Tibial artery (tissue), 4 donors: ENCODE results near the gene FUOM.

ENCODE experiments used
- DNase-seq, 2 donors: peaks; one replicate each; pipeline ENCODE4 v3.0.0-alpha.2; 2019
- H3K27ac ChIP-seq, 2 donors: fragments of 200-600 bp; sonication (generic) in 1 of 2; 1 replicate in 1 of 2; 2 replicates in 1 of 2; pipeline ENCODE4 v1.5.1; 2018 to 2019; ENCODE audit warnings: mild to moderate bottlenecking in 1 of 2
- H3K27me3 ChIP-seq, 2 donors: fragments of 200-600 bp; sonication (generic) in 1 of 2; one replicate each; pipeline versions ENCODE4 v1.5.1 to v1.6.0; 2016 to 2019
- H3K36me3 ChIP-seq, 3 donors: fragments of 200-600 bp; sonication (generic) in 2 of 3; one replicate each; pipeline ENCODE4 v1.5.1; 2016 to 2019; ENCODE audit warnings: mild to moderate bottlenecking in 2 of 3
- H3K4me1 ChIP-seq, 4 donors: fragments of 200-600 bp; sonication (generic) in 2 of 4; 1 replicate in 3 of 4; 2 replicates in 1 of 4; pipeline ENCODE4 v1.5.1; 2016 to 2019
- H3K4me3 ChIP-seq, 2 donors: fragments of 200-600 bp; sonication (generic) in 1 of 2; 1 replicate in 1 of 2; 2 replicates in 1 of 2; pipeline ENCODE4 v1.5.1; 2018 to 2019; ENCODE audit warnings: mild to moderate bottlenecking in 2 of 2
- H3K9me3 ChIP-seq, 3 donors: fragments of 200-600 bp; sonication (generic) in 1 of 3; one replicate each; pipeline ENCODE4 v1.5.1; 2016 to 2019
- CTCF ChIP-seq, 2 experiments: fragments of 200-600 bp in 1 of 2; fragments of 450-650 bp in 1 of 2; IDR thresholded peaks; one replicate each; pipeline ENCODE4 v1.5.1; 2017 to 2019; ENCODE audit warnings: antibody characterized with exemption in 2 of 2, mild to moderate bottlenecking in 1 of 2, moderate library complexity in 1 of 2
- intact Hi-C: fragments of 100-400 bp; cut with DNase I; formaldehyde crosslinking; loops from one replicate; pipeline ENCODE4 v1.15.0; 2023; ENCODE audit warnings: low total_unique reads

FUOM gene

GRCh38 chr10:133308421-133309099 is 49.3 kb downstream of the FUOM start, which contains the start of the genes TUBGCP2 and ZNF511:
TSS of gene TUBGCP2 (minus strand) at chr10:133308872. CDS start at chr10:133302941, 5,931 bp downstream.
TSS of gene ZNF511 (plus strand) at chr10:133308914. CDS start at chr10:133308944, 30 bp downstream.
- TF ChIP-seq CTCF (IDR thresholded peaks at IDR 0.05) = no peak
- Histone ChIP-seq H3K27me3 (no peaks in the 10 kb centered on the region), H3K4me1 (peaks cover 5 to 41% (median 26%) of the 10 kb centered on the region in 4 donors), H3K27ac (peak within 1 kb of the TSS; percentile 90 to 93), H3K9me3 (no peaks in the 10 kb centered on the region), H3K4me3 (peak within 1 kb of the TSS; percentile 86 to 93), H3K36me3 (peaks cover 9 to 40% (median 14%) of the 10 kb centered on the region in 3 donors)
- intact Hi-C loops = loop anchor here (5.0 kb wide), 1 partner anchor 74 kb away; no protein-coding TSS in a partner anchor
- peak; percentile 79 to 92 for DNase-seq

GRCh38 chr10:133307776-133308420 is 49.9 kb downstream of the FUOM start:
- peak in 1 of 2 experiments; percentile 12 for TF ChIP-seq CTCF (IDR thresholded peaks at IDR 0.05)
- H3K9me3 ChIP-seq = no peaks in the 10 kb centered on the region
- peaks cover 9 to 38% (median 18%) of the 10 kb centered on the region in 3 donors for H3K36me3 ChIP-seq
- no peaks in the 10 kb centered on the region for H3K27me3 ChIP-seq
- H3K27ac ChIP-seq = peak overlapping the region; percentile 90 to 93
- peak overlapping the region; percentile 86 to 93 for H3K4me3 ChIP-seq
- peaks cover 5 to 47% (median 26%) of the 10 kb centered on the region in 4 donors for H3K4me1 ChIP-seq
- intact Hi-C loops = loop anchor here (2.0 to 5.0 kb wide), 2 partner anchors 45 to 74 kb away; no protein-coding TSS in a partner anchor
- peak in 1 of 2 donors; percentile 52 for DNase-seq

GRCh38 chr10:133306941-133307379 is 50.9 kb downstream of the FUOM start:
- intact Hi-C loops = loop anchor here (2.0 to 5.0 kb wide), 2 partner anchors 44 to 75 kb away; no protein-coding TSS in a partner anchor
- Histone ChIP-seq H3K4me1 (peaks cover 5 to 47% (median 26%) of the 10 kb centered on the region in 4 donors), H3K27ac (no peak overlapping the region), H3K36me3 (peaks cover 15 to 38% (median 22%) of the 10 kb centered on the region in 3 donors), H3K9me3 (no peaks in the 10 kb centered on the region), H3K27me3 (no peaks in the 10 kb centered on the region), H3K4me3 (peak overlapping the region; percentile 86 to 93)
- no peak for TF ChIP-seq CTCF (IDR thresholded peaks at IDR 0.05)
- no peak for DNase-seq

GRCh38 chr10:133306097-133306476 is 51.7 kb downstream of the FUOM start:
- Histone ChIP-seq H3K9me3 (no peaks in the 10 kb centered on the region), H3K27ac (no peak overlapping the region), H3K4me1 (peaks cover 5 to 47% (median 26%) of the 10 kb centered on the region in 4 donors), H3K36me3 (peaks cover 8 to 41% (median 27%) of the 10 kb centered on the region in 3 donors), H3K27me3 (no peaks in the 10 kb centered on the region), H3K4me3 (no peak overlapping the region)
- DNase-seq = no peak
- intact Hi-C loops = loop anchor here (2.0 to 5.0 kb wide), 2 partner anchors 43 to 76 kb away; no protein-coding TSS in a partner anchor
- no peak for TF ChIP-seq CTCF (IDR thresholded peaks at IDR 0.05)
